Gastroesophageal sphincter (tissue), 4 donors: ENCODE data around the gene ST6GALNAC3. TPM values are rescaled to one million over a fixed set of nuclear protein-coding genes. Genes with fewer than 3 reads are reported as not detected.

Experiments used
- ATAC-seq: fragments of 150-250 bp; one replicate; pipeline ENCODE4 v1.9.1; 2016; ENCODE audit warnings: mild to moderate bottlenecking, moderate library complexity
- H3K27ac ChIP-seq, 4 donors: fragments of 200-600 bp; sonication (generic) in 3 of 4; 1 replicate in 3 of 4; 2 replicates in 1 of 4; pipeline ENCODE4 v1.5.1; 2016 to 2019
- H3K27me3 ChIP-seq: fragments of 200-600 bp; sonication (generic); one replicate; pipeline ENCODE4 v1.5.1; 2019
- H3K36me3 ChIP-seq, 2 donors: fragments of 200-600 bp; sonication (generic); one replicate each; pipeline ENCODE4 v1.5.1; 2019; ENCODE audit warnings: control low read depth in 1 of 2
- H3K4me1 ChIP-seq, 3 donors: fragments of 200-600 bp; sonication (generic); 1 replicate in 2 of 3; 2 replicates in 1 of 3; pipeline ENCODE4 v1.5.1; 2016 to 2019; ENCODE audit warnings: control low read depth in 2 of 3
- H3K4me3 ChIP-seq, 2 donors: fragments of 200-600 bp; sonication (generic); one replicate each; pipeline ENCODE4 v1.5.1; 2019; ENCODE audit warnings: mild to moderate bottlenecking in 1 of 2, moderate library complexity in 1 of 2
- H3K9me3 ChIP-seq, 3 donors: fragments of 200-600 bp; sonication (generic); one replicate each; pipeline ENCODE4 v1.5.1; 2017 to 2019; ENCODE audit warnings: control low read depth in 2 of 3
- CTCF ChIP-seq, 4 experiments: fragments of 200-600 bp in 2 of 4; fragments of 450-650 bp in 2 of 4; sonication (generic) in 1 of 4; IDR thresholded peaks; one replicate each; pipeline ENCODE4 v1.5.1; 2017 to 2019; ENCODE audit warnings: antibody characterized with exemption in 4 of 4, mild to moderate bottlenecking in 2 of 4, moderate library complexity in 2 of 4
- EP300 ChIP-seq: sonication (generic); formaldehyde crosslinking; IDR thresholded peaks from one replicate; pipeline ENCODE4 v1.6.1; 2017; ENCODE audit warnings: antibody characterized with exemption, mild to moderate bottlenecking
- POLR2A ChIP-seq, 2 donors: fragments of 450-650 bp; IDR thresholded peaks; one replicate each; pipeline ENCODE4 v1.6.1; 2017; ENCODE audit warnings: antibody characterized with exemption in 2 of 2, mild to moderate bottlenecking in 2 of 2, moderate library complexity in 1 of 2
- POLR2AphosphoS5 ChIP-seq: sonication (generic); formaldehyde crosslinking; IDR thresholded peaks from one replicate; pipeline ENCODE4 v1.6.1; 2017; ENCODE audit warnings: antibody characterized with exemption
- WGBS, 2 donors: methylation state at CpG; one replicate each; pipeline ENCODE4 v1.1.5; 2018; ENCODE audit warnings: low coverage in 1 of 2; 5-methylcytosine and 5-hydroxymethylcytosine counted together
- total RNA-seq, 4 donors: library from RNA; depleted of rRNA; stranded (reverse); fragments of >200 nt; gene quantifications; one replicate each; pipeline ENCODE4 v1.1.0, GENCODE V29; 2016

The ST6GALNAC3 gene
- total RNA-seq, 4 donors from 2014 or later: 2.8 to 10.6 (median 3.3) TPM

GRCh38 chr1:76185207-76185606, 110.7 kb downstream of the ST6GALNAC3 start:
- no peaks in the 10 kb centered on the region for H3K9me3 ChIP-seq

GRCh38 chr1:76186554-76187170, 112.1 kb downstream of the ST6GALNAC3 start:
- no peak for TF ChIP-seq EP300
- TF ChIP-seq CTCF (IDR thresholded peaks at IDR 0.05): no peak
- no peak for TF ChIP-seq POLR2A (IDR thresholded peaks at IDR 0.05)
- no peak for TF ChIP-seq POLR2AphosphoS5
- H3K27me3 ChIP-seq: no peaks in the 10 kb centered on the region
- no peak for ATAC-seq
- H3K4me3 ChIP-seq: no peak overlapping the region
- no peaks in the 10 kb centered on the region for H3K4me1 ChIP-seq
- H3K36me3 ChIP-seq: no peaks in the 10 kb centered on the region
- no peak overlapping the region for H3K27ac ChIP-seq
- 71 to 86% methylated on average over 4 to 6 of the region's 6 CpGs for WGBS, 2 donors
- H3K9me3 ChIP-seq: no peaks in the 10 kb centered on the region

More at GRCh38 chr1:76185207-76185606, 110.7 kb downstream of the ST6GALNAC3 start:
- ATAC-seq: no peak
- H3K4me1 ChIP-seq: no peaks in the 10 kb centered on the region
- TF ChIP-seq EP300 (no peak), POLR2AphosphoS5 (no peak), CTCF (IDR thresholded peaks at IDR 0.05) (no peak), POLR2A (IDR thresholded peaks at IDR 0.05) (no peak)
- 56 to 88% methylated on average over 3 to 5 of the region's 5 CpGs for whole genome bisulfite sequencing, 2 donors
- H3K4me3 ChIP-seq: no peak overlapping the region
- no peak overlapping the region for H3K27ac ChIP-seq
- H3K36me3 ChIP-seq: peaks cover 0 to 7% of the 10 kb centered on the region in 2 donors
- H3K27me3 ChIP-seq: no peaks in the 10 kb centered on the region

GRCh38 chr1:76187436-76187835, 112.9 kb downstream of the ST6GALNAC3 start:
- Histone ChIP-seq H3K36me3 (no peaks in the 10 kb centered on the region), H3K4me1 (no peaks in the 10 kb centered on the region), H3K27ac (no peak overlapping the region), H3K9me3 (no peaks in the 10 kb centered on the region), H3K4me3 (no peak overlapping the region), H3K27me3 (no peaks in the 10 kb centered on the region)
- no peak for ATAC-seq
- 94 to 96% methylated on average over 3 of the region's 3 CpGs for WGBS, 2 donors
- TF ChIP-seq CTCF (IDR thresholded peaks at IDR 0.05) (no peak), EP300 (no peak), POLR2A (IDR thresholded peaks at IDR 0.05) (no peak), POLR2AphosphoS5 (no peak)

- WGBS, 2 donors: 50 to 80% methylated on average over 2 of the region's 2 CpGs
- Histone ChIP-seq H3K27me3 (no peaks in the 10 kb centered on the region), H3K9me3 (no peaks in the 10 kb centered on the region), H3K36me3 (no peaks in the 10 kb centered on the region), H3K4me1 (no peaks in the 10 kb centered on the region), H3K27ac (no peak overlapping the region), H3K4me3 (no peak overlapping the region)
- no peak for TF ChIP-seq POLR2AphosphoS5
- no peak for TF ChIP-seq CTCF (IDR thresholded peaks at IDR 0.05)
- no peak for TF ChIP-seq EP300
- no peak for TF ChIP-seq POLR2A (IDR thresholded peaks at IDR 0.05)
- no peak for ATAC-seq
Measured at GRCh38 chr1:76189310-76189709, 114.8 kb downstream of the ST6GALNAC3 start.

- TF ChIP-seq CTCF (IDR thresholded peaks at IDR 0.05): no peak
- no peak for TF ChIP-seq POLR2AphosphoS5
- no peak for TF ChIP-seq POLR2A (IDR thresholded peaks at IDR 0.05)
- no peak for TF ChIP-seq EP300
- H3K9me3 ChIP-seq: no peaks in the 10 kb centered on the region
- no peaks in the 10 kb centered on the region for H3K27me3 ChIP-seq
- H3K4me1 ChIP-seq: no peaks in the 10 kb centered on the region
- ATAC-seq: no peak
- no peak overlapping the region for H3K27ac ChIP-seq
- WGBS, 2 donors: 73 to 92% methylated on average over 3 to 4 of the region's 4 CpGs
- no peaks in the 10 kb centered on the region for H3K36me3 ChIP-seq
- H3K4me3 ChIP-seq: no peak overlapping the region
Measured at GRCh38 chr1:76190749-76191424, 116.3 kb downstream of the ST6GALNAC3 start.
